HG03565 (cell line): ENCODE results near the gene PSG1.
"Not testable (repeated sequence)": the region's sequence is repeated elsewhere in the genome, so short reads cannot be mapped to it uniquely, and the experiment has no call there.

Source experiments
- ATAC-seq: cut with Tn5 transposase; IDR thresholded peaks from one replicate; pipeline ENCODE4 v1.9.1; 2021; ENCODE audit warnings: mild to moderate bottlenecking, moderate library complexity; ENCODE audit not compliant: unreplicated experiment

Gene PSG1

DNA sequence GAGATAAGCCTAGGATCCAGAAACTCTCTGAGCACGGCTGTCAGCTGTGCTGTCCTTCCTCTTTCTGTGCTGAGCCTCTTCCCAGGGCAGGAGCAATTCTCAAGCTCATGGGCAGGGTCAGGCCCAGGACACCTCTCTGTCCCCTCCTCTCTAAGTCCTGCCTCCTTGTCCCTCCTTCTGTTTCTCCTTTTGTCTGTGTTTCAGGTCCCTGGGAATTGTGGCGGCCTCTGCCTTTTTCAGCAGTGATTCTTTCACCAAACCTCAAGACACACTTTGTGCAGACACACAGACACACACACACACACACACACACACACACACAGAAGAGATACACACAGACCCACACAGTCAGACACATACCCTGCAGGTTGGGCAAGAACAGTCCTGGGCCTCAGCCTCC lies at the start of gene PSG1:
Gene PSG1 (minus strand): TSS at position 101 of the 400 bp plus-strand sequence. CDS start 132 bp downstream, outside the sequence.
- no peak for ATAC-seq

DNA sequence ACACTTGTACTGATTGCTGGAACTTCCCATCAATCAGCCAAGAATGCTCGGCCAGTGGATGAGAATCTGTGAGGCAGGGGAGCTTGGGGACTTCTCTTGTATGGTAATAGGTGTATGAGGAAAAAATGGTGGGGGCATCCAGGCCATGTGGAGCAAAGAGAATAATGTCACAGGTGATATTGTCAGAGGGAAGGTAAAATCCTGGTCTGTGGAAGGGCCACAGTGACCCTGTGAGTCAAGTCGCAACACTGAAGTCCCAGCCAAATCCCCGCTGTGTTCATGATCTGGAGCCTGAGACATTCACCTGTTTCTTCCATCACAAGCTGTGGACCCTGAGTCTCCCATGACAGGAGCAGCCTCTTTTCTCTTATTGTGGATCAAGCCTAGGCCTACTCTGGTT lies 49.4 kb upstream of the PSG1 start:
- ATAC-seq = no peak

DNA sequence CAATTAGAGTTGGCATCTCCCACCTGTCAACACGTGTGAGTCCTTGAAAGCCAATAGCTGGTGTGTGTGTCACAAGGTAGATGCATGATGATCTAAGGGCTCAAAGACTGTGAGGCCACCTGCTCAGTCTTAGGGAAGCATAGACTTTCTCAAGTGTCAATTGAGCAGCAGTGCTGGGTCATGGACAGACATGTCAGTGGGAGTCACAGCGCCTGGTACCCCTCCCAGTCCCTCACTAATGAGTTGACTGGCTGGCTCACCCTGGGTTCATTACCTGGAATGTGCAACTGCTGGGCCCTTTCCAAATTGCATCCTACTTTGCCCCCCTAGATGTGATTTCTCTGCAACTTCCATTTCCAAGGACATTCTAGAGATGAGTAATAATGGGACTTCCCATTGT lies 47.3 kb upstream of the PSG1 start:
- no peak for ATAC-seq

GRCh38 chr19:42923106-42923505 lies 43.6 kb upstream of the PSG1 start:
- ATAC-seq = not testable (repeated sequence)

DNA sequence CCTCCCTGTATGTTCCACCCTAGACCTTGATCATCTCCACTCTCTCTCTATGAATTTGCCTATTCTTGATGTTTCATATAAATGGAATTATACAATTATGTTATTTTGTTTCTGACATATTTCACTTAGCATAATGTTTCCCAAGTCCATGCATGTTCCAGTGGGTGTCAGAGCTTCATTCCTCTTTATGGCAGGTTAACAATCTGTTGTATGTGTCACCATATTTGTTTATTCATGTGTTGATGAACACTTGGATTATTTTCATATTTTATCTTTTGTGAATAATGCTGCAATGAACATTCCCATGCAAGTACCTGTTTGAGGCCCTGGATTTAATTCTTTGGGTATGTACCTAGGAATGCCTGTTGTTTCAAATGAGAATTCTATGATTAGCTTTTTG lies 41.5 kb upstream of the PSG1 start:
- ATAC-seq = not testable (repeated sequence)

DNA sequence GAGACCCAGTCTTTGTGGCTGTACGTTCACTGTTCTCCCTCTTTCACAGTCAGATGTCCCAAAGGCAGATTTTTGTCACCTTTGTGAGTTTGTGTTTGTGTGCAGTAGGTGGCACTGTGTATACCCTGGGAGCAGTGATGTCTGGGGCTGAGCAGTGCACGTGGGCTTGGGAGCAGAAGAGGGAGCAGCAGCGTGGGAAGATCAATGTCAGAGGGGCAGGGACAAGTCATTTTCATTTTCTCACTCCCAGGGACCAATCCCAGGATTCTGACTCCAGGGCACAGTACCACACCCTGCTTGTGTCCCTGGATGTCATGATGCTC lies 40.2 kb upstream of the PSG1 start:
- no peak for ATAC-seq

- ATAC-seq = not testable (repeated sequence)
Measured at GRCh38 chr19:42919070-42919756, 39.7 kb upstream of the PSG1 start.

DNA sequence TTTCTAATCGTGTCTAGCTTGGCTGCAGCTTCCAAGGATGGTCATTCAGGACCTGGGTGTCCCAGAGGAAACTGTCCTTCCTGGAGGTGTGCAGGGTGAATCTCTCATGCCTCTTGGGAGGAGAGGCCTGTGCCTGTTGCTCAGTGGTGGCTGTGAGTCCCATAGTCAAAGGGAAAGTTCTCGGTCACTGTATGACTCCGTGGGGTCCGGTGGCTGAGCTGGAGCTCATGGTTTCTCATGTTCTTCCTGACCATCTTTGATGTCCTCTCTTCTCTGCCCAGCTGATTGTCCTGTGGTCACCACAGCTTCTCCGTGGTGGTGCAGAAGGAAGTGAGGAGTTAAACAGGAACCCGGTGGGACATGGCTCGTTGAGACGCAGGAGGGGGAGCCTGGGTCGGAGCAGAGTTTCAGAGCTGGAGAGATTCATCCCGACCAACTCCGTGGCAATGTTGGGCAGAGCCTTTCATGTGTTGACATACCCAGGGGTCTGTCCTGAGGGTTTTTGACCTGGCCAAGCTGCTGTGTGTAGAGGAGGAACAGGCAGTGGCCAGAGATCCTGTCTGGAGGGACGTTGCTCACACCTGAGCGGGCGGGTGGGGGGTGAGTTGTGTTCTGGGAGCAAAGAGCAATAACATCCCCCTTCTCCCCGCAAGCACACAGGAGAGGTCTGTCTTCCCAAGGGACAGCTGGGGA lies 39.0 kb upstream of the PSG1 start:
- ATAC-seq = not testable (repeated sequence)

GRCh38 chr19:42917634-42918033 lies 38.1 kb upstream of the PSG1 start, which contains the start of gene PSG6:
PSG6 (minus strand) TSS chr19:42917894; CDS start chr19:42917792, 102 bp downstream.
- ATAC-seq = not testable (repeated sequence)

- not testable (repeated sequence) for ATAC-seq
Measured at GRCh38 chr19:42916931-42917330, 37.4 kb upstream of the PSG1 start.

DNA sequence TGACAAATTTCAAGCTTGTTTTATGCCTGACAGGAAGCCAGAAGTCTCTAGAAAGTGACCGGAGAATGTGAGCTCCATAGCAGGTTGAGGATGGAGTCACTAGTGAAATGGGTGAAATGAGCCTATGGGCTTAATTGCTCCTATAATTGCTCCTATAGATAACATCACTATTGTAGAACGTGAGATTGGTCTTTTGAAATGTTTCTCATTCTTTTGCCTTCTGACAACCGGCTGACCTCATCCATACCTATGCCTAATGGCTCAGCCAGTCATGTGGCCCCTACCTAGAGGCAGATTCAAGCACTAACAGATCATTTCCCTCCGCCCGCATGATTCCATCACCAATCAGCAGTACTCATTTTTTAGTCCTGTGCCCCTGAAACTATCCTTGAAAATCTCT lies 34.0 kb upstream of the PSG1 start:
- not testable (repeated sequence) for ATAC-seq

- ATAC-seq = not testable (repeated sequence)
Measured at GRCh38 chr19:42912941-42913340, 33.4 kb upstream of the PSG1 start.

DNA sequence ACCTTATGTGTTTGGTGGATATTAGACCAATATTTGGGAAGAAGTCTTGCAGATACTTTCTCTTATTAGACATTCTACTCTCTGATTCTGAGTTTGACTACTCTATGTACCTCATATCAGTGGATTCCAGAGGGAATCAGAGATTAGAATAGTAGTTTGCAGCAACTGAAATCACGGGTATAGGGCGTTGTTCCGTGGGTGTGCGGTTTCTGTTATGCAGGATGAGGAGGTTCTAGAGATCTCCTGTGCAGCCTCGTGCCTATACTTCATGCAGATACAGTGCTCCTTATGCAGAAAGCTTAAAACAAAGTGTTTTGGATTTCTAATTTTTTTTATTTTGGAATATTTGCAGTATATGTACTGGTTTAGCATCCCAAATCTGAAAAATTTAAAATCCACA lies 32.2 kb upstream of the PSG1 start:
- not testable (repeated sequence) for ATAC-seq

DNA sequence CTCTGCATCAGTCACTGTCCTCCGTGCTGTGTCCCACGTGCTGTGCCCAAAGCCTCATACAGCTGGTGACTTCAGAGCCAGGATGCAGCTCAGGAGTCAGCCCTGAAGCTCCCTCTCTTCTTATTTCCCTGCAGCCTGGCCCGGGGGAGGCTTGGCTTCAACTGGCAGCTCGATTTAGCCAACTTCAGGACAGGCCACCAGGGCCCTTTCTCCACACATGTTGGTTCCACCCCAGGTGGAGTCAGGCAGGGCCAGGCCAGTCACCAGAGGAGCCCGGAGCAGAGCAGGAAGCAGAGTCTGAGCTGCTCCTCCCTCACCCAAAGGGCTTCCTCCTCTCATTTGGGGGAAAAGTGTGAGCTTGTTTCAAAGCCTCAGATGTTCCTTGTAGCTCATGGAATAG lies 26.6 kb upstream of the PSG1 start:
- not testable (repeated sequence) for ATAC-seq

DNA sequence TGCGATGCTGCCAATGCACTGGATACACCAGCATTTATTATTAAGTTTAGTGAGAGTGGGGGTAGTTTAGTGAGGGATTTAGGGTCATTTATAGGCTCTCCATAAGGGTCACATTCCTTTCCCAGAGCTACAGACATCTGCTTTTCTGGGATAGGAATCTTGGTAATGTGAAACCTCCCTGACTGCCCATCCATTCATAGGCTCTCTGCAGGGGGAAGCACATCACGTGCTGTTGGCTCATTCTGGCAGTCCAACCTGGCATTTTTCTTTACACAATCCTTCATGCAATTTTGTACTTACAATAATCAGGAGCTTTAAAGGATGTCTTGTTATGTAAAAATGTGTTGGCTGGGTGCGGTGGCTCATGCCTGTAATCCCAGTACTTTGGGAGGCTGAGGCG lies 21.0 kb upstream of the PSG1 start:
- not testable (repeated sequence) for ATAC-seq

DNA sequence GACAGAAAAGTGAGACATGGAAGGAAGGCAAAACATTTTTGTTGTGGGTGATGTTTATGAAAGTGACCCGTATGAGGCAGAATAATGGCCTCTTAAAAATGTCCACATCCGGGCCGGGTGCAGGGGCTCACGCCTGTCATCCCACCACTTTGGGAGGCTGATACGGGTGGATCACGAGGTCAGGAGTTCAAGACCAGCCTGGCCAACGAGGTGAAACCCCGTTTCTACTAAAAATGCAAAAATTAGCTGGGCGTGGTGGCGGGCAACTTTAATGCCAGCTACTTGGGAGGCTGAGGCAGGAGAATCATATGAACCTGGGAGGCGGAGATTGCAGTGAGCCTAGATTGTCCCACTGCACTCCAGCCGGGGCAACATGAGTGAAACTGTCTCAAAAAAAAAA lies 20.2 kb upstream of the PSG1 start:
- not testable (repeated sequence) for ATAC-seq

GRCh38 chr19:42899110-42899509 lies 19.6 kb upstream of the PSG1 start:
- not testable (repeated sequence) for ATAC-seq

GRCh38 chr19:42898656-42899055 lies 19.1 kb upstream of the PSG1 start:
- not testable (repeated sequence) for ATAC-seq

DNA sequence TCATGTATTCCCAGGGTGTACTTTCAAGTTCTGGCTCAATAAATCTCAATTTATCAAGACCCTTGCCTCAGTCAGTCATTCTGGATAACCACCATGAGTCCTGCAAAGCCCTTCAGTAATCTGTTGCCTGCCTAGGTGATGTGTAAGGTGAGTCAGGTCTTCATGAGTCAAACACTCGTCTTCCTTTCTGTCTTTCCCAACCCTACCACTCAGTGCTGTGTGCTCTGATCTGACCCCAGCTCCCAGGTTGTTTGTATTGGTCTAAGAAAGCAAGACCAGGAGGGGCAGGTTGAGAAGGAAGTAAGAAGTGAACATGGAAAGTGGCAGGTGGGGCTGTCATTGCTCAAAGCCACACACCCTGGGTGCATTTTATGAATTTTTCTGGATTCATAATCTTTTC lies 18.2 kb upstream of the PSG1 start:
- ATAC-seq = not testable (repeated sequence)

DNA sequence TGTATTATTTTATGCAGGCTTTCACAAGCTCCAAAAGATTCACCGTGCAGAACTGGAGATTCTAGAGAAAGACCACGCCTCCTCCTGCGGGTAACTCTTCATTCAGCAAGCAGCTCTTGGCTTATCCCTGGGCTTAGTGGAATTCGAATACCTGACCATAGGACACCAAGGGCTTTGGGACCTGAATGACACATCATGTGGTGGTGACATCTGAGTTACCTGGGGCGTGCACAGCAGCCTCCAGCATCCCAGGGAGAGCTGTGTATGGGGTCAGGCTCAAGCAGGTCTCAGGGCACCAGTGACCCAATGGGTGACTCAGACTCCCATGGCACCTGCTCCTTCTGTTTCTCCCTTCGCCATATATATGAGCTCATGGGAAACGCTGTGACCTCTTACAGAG lies 10.9 kb upstream of the PSG1 start:
- ATAC-seq = not testable (repeated sequence)

GRCh38 chr19:42887876-42888445 lies 8.4 kb upstream of the PSG1 start:
- ATAC-seq = not testable (repeated sequence)

- not testable (repeated sequence) for ATAC-seq
Measured at GRCh38 chr19:42882730-42883129, 3.2 kb upstream of the PSG1 start.
